Astrocyte of the hippocampus (primary cell): ENCODE data around the gene CCR6.
A peak's percentile ranks its signal among the peaks of the same experiment; 100 is the strongest.

Experiments used
- DNase-seq: peaks from one replicate; pipeline ENCODE4 v3.0.0; 2011; ENCODE audit warnings: low read depth, low spot score

CCR6 gene

GRCh38 chr6:167119670-167120582, 3.0 kb upstream of the CCR6 start:
- DNase-seq: no peak

DNA sequence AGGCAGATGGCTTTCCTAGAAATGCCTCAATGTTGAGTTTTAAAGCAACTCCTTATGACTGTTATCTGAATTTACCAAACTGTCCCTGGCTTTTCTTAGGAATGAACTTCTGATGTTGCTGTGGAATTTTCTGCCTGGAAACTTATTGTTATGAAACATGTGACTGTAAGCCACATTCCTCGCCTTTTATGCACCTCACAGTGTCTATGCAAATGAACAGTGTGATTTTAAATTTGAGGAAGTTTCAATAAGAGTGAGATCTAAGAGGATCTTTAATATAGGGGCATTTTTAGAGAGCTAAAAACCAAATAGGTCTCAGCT, 2.4 kb upstream of the CCR6 start:
- DNase-seq: peak; percentile 24

GRCh38 chr6:167121335-167121841, 1.5 kb upstream of the CCR6 start:
- DNase-seq: no peak

GRCh38 chr6:167122041-167122826, 662 bp upstream of the CCR6 start:
- no peak for DNase-seq

DNA sequence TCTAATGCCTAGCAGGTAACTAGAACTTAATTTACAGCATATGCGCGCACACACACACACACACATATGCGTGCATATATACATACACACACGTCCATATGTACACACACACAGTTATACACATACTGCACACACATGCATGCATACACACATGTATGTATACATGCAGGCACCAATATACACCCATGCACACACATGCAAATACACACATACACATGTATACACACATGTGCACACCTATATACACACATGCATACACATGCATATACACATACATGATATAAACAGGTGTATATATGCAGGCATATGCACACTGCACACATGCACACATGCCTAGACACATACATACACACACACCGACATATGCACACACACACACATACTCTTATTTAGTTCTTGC, 1.9 kb downstream of the CCR6 start:
- DNase-seq: no peak

DNA sequence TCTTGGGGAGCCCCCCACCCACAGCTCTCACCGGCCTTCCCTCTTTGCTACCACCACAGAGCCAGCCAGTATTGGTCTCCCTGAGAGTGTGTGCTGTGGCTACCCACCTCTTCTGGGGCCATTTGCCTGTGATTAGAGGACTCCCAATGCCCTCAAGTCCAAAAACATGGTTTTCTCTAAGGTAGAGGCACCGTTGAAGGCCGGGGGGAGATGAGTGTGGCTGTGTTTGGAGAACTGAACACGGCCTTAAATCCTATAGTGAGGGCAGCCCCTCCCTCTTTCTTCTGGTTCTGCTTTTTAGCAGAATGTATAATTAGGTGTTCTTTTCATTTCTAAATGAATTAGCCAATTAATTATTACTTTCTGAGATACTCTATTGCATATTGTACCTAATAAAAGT, 2.5 kb downstream of the CCR6 start:
- DNase-seq: no peak

- no peak for DNase-seq
Observed at GRCh38 chr6:167125855-167126349, 3.0 kb downstream of the CCR6 start.

DNA sequence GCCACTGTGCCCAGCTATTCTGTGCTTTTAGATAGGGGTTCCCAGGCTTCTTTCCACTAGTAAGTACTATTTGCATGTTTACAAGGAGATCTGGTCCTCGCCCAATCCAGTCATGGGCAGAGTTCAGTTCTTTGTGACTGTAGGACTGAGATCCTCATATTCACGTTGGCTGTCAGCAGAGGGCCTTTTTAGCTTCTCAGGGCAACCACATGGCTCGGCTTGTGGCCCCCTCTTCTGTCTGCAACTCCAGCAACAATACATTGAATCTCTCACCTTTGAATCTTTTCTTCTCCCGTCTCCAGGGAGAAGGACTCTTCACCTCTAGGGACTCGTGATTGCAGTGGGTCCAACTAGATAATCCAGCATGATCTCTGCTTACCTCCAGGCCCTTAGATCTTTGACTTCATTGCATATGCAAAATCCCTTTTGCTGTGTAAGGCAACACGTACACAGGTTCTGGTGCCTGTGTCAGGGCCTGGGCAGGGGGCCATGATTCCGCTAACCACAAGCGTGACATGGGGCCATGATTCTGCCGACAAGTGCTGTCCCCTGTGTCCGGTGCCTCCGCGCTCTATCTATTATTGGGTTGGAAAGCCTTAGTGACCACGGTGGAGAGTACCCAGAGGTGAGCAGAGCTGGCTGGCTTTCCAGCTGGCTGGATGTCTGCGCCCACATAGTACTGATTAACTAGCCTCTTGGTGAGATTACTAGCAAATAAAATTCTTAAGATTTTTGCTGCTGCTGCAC, 5.1 kb downstream of the CCR6 start:
- no peak for DNase-seq

GRCh38 chr6:167129159-167129558, 6.3 kb downstream of the CCR6 start:
- no peak for DNase-seq

DNA sequence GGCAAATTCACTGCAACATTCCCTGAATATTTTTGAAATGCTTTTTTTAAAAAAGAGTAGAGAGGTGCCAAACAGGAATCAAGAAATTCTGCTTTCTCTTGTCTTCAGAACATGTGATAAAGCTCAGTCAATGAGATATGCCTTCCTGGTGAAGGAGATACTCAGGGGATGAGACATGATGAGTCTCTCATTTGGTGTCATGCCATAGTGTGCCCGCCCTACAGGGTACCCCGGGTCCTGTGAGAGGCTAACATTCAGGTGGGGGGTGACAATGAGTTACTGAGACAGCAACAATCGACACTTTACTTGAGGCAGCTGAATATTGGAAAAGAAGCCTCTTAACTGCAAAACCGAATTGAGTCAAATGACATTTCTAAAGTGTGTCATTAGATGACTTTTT, 6.7 kb downstream of the CCR6 start:
- DNase-seq: no peak

DNA sequence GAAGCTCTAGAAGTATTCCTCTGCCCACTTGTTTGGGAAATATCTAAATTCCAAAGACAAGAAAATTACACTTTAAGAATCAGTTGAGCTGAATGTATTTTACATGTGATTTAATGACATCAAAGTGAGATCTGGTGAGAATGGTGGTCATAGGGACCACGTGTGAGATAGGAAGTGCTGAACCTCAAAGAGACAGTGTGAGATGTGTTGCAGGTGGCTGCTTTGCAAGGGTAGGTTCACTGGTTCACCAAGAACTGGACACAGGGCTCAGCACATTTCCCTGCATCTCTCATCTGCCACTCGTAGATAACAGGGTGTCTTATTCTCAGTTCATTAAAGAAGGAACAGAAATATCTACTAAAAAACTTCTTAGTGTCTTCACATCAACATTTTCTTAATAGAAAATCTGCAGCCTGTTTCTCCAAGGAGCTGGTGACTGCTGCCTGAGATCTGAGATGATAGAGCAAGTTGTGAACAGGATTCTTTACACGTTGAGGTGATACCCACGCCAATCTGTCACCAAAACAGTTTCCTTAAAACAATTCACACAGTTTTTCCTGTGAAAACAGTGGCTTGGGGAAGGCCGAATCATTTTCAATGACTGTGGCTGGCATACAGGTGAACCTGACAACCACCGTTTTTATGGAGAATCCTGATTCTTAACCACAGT, 7.2 kb downstream of the CCR6 start:
- no peak for DNase-seq

DNA sequence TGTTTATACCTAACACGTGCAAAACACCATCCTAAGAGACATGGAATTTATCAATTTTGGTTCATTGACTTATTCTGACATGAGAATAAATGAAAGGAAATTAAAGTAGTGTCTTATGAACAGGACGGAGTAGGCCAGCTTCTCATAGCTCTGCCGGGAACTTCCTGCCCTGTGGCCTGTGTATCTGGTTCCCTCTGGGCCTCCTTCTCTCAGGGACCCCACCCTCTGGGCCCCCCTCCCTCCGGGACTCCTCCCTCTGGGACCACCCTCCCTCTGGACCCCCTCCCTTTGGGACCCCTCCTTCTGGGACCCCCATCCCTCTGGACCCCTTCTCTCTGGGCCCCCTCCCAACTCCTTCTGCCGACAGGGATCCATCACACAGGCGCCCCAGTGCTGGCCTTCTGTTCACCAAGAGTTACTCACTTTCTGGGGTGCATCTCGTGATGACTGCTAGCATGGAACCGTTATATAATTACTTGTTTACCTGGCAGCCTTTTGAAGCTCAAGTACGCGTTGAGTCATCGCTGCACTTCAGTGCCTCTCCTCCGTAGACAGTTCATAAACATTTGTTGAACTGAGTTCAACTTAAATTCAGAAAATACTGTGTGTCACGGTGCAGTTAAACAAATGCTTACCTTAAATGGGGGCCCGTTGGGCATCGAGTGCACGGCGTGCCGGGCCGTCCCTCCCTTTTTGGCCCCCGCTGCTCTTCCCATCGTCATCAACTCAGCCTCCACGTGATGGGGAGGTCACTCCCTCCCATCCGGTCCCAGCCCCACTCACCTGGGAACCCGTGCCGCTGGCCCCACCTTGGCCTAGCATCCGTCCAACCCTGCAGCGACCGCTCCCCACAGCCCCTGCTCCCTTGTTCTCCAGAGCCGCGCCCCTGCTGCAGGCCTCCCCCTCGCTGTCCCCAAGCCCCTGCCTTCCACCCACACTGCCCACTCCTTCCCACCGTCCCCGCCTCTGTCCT, 8.1 kb downstream of the CCR6 start:
- no peak for DNase-seq

- no peak for DNase-seq
Observed at GRCh38 chr6:167134448-167135328, 11.8 kb downstream of the CCR6 start.

GRCh38 chr6:167136376-167136775, 13.5 kb downstream of the CCR6 start:
- no peak for DNase-seq

DNA sequence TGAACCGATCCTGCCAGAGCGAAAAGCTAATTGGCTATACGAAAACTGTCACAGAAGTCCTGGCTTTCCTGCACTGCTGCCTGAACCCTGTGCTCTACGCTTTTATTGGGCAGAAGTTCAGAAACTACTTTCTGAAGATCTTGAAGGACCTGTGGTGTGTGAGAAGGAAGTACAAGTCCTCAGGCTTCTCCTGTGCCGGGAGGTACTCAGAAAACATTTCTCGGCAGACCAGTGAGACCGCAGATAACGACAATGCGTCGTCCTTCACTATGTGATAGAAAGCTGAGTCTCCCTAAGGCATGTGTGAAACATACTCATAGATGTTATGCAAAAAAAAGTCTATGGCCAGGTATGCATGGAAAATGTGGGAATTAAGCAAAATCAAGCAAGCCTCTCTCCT, 14.2 kb downstream of the CCR6 start:
- DNase-seq: no peak

DNA sequence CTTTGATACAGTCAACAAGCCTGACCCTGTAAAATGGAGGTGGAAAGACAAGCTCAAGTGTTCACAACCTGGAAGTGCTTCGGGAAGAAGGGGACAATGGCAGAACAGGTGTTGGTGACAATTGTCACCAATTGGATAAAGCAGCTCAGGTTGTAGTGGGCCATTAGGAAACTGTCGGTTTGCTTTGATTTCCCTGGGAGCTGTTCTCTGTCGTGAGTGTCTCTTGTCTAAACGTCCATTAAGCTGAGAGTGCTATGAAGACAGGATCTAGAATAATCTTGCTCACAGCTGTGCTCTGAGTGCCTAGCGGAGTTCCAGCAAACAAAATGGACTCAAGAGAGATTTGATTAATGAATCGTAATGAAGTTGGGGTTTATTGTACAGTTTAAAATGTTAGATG, 15.0 kb downstream of the CCR6 start:
- no peak for DNase-seq

DNA sequence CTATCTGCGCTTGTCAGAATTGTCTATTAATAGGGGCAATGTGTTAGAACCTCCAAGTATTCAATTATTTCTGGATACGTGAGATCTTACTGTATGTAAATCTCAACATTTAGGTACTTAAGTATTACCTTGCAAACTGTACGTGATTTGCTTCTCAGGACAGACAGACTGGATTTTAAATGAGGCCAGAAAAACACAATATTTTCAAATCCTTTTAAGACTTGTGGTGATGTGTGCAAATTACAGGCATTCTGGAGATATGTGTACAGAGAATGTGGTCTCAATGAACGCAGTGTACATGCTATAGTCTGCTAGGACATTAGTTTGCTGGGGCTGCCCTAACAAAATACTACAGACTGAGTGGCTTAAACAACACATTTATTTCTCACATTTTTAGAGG, 16.9 kb downstream of the CCR6 start:
- no peak for DNase-seq

DNA sequence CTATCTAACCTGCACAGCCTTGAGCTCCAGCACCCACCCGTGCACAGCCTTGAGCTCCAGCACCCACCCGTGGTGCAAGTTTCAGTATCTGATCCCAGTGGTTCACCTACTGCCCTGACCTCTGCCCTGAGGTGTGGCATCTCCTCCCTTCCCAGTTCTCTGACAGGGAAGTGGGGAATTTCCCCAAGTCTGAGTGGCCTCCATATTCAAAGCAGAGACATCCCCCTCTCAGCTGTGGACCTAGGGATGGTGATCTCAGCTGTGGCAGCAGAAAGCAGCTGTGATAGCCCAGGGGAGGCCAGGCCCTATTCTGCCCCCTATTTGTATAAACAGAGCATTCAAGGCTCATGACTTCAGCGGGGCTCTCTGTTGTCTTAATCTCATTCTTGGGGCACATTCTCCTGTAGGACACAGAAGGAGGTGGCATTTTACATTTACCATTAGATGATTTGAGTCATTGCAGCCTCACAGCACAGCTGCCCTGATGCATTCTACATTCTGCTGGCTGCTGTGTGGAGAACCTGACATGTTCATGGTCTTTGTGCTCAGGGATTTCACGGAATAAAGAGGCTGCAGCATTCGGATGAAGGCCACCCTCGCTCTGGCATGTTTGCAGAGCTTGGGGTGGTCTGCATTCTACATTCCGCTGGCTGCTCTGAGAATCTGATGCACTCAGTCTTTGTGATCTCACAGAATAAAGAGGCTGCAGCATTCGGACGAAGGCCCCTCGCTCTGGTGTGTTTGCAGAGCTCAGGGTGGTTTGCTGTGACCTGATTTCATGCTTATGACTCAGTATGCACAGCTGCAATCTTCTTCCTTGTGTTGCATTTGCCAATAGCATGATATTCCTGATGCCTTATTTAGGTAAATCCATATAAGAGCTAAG, 17.9 kb downstream of the CCR6 start:
- DNase-seq: no peak
